ENCODE measurements around the gene WNT6.

The WNT6 gene

GRCh38 chr2:218895326-218895725, 35.7 kb downstream of the WNT6 start:
- DNase-seq = no peak

GRCh38 chr2:218895759-218896500, 36.3 kb downstream of the WNT6 start:
- DNase-seq = no peak

- DNase-seq = no peak
Observed at GRCh38 chr2:218896501-218897393, 37.1 kb downstream of the WNT6 start.

- DNase-seq = no peak
Observed at GRCh38 chr2:218897394-218898108, 37.9 kb downstream of the WNT6 start.

- no peak for DNase-seq
Observed at GRCh38 chr2:218898109-218898878, 38.7 kb downstream of the WNT6 start.

- DNase-seq = no peak
Observed at GRCh38 chr2:218899147-218899546, 39.5 kb downstream of the WNT6 start.

GRCh38 chr2:218902427-218902826, 42.8 kb downstream of the WNT6 start:
- DNase-seq = no peak

- no peak for DNase-seq
Observed at GRCh38 chr2:218904176-218904575, 44.6 kb downstream of the WNT6 start.

- peak in 1 of 2 experiments; percentile 47 for DNase-seq
Observed at GRCh38 chr2:218908721-218909619, 49.4 kb downstream of the WNT6 start.

- DNase-seq = no peak
Observed at GRCh38 chr2:218910741-218911140, 51.1 kb downstream of the WNT6 start.

- DNase-seq = no peak
Observed at GRCh38 chr2:218920504-218920903, 60.9 kb downstream of the WNT6 start.
